ENCODE data around the gene PLCD4.

PLCD4 gene

DNA sequence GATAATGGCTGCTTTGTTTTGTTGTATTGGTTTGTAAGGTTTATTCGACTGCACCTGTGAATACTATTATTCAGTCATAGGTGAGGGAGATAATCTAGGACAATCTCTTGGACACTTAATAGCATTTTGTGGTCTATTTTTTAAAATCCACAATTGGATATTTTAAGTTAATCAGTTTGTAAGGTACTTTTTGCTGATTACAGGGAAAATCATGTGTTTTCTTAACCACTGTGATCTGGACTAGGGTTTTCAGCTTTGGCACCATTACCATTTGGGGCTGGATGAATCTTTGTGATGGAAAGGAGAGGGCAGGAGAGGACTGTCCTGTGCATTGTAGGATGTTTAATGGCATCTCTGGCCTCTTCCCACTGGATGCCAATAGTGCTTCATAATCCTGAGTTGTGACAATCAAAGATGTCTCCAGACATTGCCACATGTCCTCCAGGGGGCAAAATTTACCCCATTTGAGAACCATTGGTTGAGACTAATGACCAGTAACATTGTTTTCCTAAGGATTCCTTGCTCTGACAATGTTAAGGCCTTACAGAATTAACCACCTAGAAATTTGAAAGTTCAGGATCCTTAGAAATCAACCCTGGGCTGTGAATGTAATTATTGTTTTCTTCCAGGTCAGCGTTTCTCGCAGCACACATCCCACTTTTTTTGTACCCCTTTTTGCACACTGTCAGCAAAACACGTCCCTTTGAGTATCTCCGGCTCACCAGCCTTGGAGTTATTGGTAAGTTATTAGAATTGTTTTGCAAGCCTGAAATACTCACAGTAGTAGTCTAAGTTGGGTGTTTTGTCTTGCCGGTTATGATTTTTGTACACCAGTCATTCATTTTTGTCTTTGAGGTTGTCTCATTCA is 23.5 kb upstream of the PLCD4 start:
- Mint-ChIP-seq H3K4me3 (no peak overlapping the region), H3K9me3 (no peaks in the 10 kb centered on the region), H3K27ac (no peak overlapping the region), H3K27me3 (no peaks in the 10 kb centered on the region), H3K36me3 (peaks cover 43% of the 10 kb centered on the region), H3K4me1 (no peaks in the 10 kb centered on the region)
- ATAC-seq = no peak

DNA sequence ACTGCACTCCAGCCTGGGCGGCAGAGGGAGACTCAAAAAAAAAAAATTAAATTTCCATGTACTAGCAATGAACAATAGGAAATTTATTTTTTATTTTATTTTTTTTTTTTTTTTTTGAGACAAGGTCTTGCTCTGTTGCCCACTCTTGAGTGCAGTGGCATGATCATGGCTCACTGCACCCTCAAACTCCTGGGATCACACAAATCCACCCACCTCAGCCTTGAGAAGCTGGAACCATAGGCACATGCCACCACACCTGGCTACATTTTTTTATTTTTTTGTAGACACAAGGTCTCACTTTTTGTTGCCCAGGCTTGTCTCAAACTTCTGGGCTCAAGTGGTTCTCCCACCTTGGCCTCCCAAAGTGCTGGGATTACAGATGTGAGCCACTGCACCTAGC is 22.2 kb upstream of the PLCD4 start:
- H3K36me3 Mint-ChIP-seq = peaks cover 53% of the 10 kb centered on the region
- no peaks in the 10 kb centered on the region for H3K27me3 Mint-ChIP-seq
- no peak overlapping the region for H3K27ac Mint-ChIP-seq
- H3K9me3 Mint-ChIP-seq = no peaks in the 10 kb centered on the region
- H3K4me3 Mint-ChIP-seq = no peak overlapping the region
- no peaks in the 10 kb centered on the region for H3K4me1 Mint-ChIP-seq
- ATAC-seq = no peak

- H3K4me3 Mint-ChIP-seq = no peak overlapping the region
- H3K36me3 Mint-ChIP-seq = no peaks in the 10 kb centered on the region
- ATAC-seq = no peak
- no peak overlapping the region for H3K27ac Mint-ChIP-seq
- no peaks in the 10 kb centered on the region for H3K9me3 Mint-ChIP-seq
- peaks cover 2% of the 10 kb centered on the region for H3K4me1 Mint-ChIP-seq
- H3K27me3 Mint-ChIP-seq = peaks cover 28% of the 10 kb centered on the region
These were observed 2.3 kb upstream of the PLCD4 start for GRCh38 chr2:218605432-218605831.

GRCh38 chr2:218615868-218616315 is 8.2 kb downstream of the PLCD4 start:
- Mint-ChIP-seq H3K27ac (no peak overlapping the region), H3K4me3 (no peak overlapping the region), H3K27me3 (no peaks in the 10 kb centered on the region), H3K36me3 (no peaks in the 10 kb centered on the region), H3K9me3 (no peaks in the 10 kb centered on the region), H3K4me1 (no peaks in the 10 kb centered on the region)
- ATAC-seq = no peak

GRCh38 chr2:218618102-218618860 is 10.6 kb downstream of the PLCD4 start:
- H3K4me1 Mint-ChIP-seq = peaks cover 7% of the 10 kb centered on the region
- H3K27ac Mint-ChIP-seq = no peak overlapping the region
- no peaks in the 10 kb centered on the region for H3K27me3 Mint-ChIP-seq
- ATAC-seq = no peak
- H3K4me3 Mint-ChIP-seq = no peak overlapping the region
- no peaks in the 10 kb centered on the region for H3K36me3 Mint-ChIP-seq
- H3K9me3 Mint-ChIP-seq = no peaks in the 10 kb centered on the region

- no peak for ATAC-seq
- Mint-ChIP-seq H3K9me3 (no peaks in the 10 kb centered on the region), H3K36me3 (no peaks in the 10 kb centered on the region), H3K4me3 (no peak overlapping the region), H3K27me3 (no peaks in the 10 kb centered on the region), H3K27ac (no peak overlapping the region), H3K4me1 (peaks cover 8% of the 10 kb centered on the region)
These were observed 13.3 kb downstream of the PLCD4 start for GRCh38 chr2:218621007-218621406.

GRCh38 chr2:218622606-218623365 is 15.1 kb downstream of the PLCD4 start:
- Mint-ChIP-seq H3K27me3 (no peaks in the 10 kb centered on the region), H3K4me1 (peaks cover 8% of the 10 kb centered on the region), H3K4me3 (no peak overlapping the region), H3K9me3 (no peaks in the 10 kb centered on the region), H3K27ac (no peak overlapping the region), H3K36me3 (no peaks in the 10 kb centered on the region)
- ATAC-seq = no peak

DNA sequence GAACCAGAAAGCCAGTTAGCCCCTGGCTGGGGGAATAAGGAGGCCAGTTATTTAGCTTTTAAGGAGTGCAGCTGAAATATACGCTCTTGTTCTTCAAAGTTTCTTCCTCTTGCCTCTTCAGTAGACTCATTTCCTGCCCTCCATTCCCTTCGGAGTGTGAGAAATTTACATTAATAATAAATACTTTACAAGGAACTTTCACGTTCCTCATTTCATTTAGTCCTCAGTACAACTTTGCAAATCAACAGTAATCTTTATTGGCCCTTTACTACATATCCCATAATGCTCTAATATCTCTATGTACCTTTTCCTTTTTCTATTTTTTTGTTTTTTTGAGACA is 15.6 kb downstream of the PLCD4 start:
- Mint-ChIP-seq H3K27ac (no peak overlapping the region), H3K27me3 (no peaks in the 10 kb centered on the region), H3K4me3 (no peak overlapping the region), H3K36me3 (no peaks in the 10 kb centered on the region), H3K9me3 (no peaks in the 10 kb centered on the region), H3K4me1 (peaks cover 8% of the 10 kb centered on the region)
- ATAC-seq = no peak

DNA sequence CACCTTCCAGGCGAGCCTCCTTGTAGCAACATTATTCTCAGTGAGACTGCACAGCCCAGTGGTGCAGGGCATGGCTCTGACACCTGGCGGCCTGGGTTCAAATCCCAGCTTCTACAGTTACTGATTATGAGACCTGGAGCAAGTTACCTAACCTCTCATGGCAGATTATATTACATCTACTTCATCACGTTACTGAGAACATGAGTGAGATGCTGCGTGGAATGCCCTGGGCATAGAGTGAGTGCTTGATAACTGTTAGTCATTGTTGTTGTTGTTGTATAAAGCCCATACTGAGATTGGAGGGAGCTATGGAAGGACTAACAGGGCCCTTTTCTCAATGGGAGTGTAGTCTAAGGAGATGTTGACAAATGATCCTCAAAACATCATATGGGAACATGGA is 18.7 kb downstream of the PLCD4 start:
- H3K27ac Mint-ChIP-seq = no peak overlapping the region
- no peaks in the 10 kb centered on the region for H3K9me3 Mint-ChIP-seq
- no peak overlapping the region for H3K4me3 Mint-ChIP-seq
- no peak for ATAC-seq
- no peaks in the 10 kb centered on the region for H3K27me3 Mint-ChIP-seq
- no peaks in the 10 kb centered on the region for H3K36me3 Mint-ChIP-seq
- peaks cover 8% of the 10 kb centered on the region for H3K4me1 Mint-ChIP-seq

DNA sequence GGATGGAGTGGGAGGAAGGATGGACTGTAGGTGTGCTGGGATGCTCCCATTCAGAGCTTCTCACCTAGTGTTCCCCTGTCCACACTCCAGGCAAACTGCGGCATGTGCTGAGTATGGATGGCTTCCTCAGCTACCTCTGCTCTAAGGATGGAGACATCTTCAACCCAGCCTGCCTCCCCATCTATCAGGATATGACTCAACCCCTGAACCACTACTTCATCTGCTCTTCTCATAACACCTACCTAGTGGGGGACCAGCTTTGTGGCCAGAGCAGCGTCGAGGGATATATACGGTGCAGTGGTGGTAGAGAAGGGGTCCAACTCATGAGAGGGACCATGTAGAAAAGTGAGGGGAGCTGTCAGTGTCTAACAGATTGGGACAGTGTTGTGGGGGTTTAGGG is 20.2 kb downstream of the PLCD4 start:
- peaks cover 5% of the 10 kb centered on the region for H3K4me1 Mint-ChIP-seq
- no peaks in the 10 kb centered on the region for H3K9me3 Mint-ChIP-seq
- no peak overlapping the region for H3K27ac Mint-ChIP-seq
- peaks cover 5% of the 10 kb centered on the region for H3K36me3 Mint-ChIP-seq
- H3K27me3 Mint-ChIP-seq = no peaks in the 10 kb centered on the region
- no peak for ATAC-seq
- H3K4me3 Mint-ChIP-seq = no peak overlapping the region

GRCh38 chr2:218631837-218632236 is 24.1 kb downstream of the PLCD4 start:
- H3K4me1 Mint-ChIP-seq = no peaks in the 10 kb centered on the region
- no peak for ATAC-seq
- no peak overlapping the region for H3K27ac Mint-ChIP-seq
- no peak overlapping the region for H3K4me3 Mint-ChIP-seq
- H3K9me3 Mint-ChIP-seq = no peaks in the 10 kb centered on the region
- no peaks in the 10 kb centered on the region for H3K27me3 Mint-ChIP-seq
- H3K36me3 Mint-ChIP-seq = peaks cover 23% of the 10 kb centered on the region

- no peak overlapping the region for H3K4me3 Mint-ChIP-seq
- no peaks in the 10 kb centered on the region for H3K4me1 Mint-ChIP-seq
- H3K27ac Mint-ChIP-seq = no peak overlapping the region
- no peaks in the 10 kb centered on the region for H3K9me3 Mint-ChIP-seq
- ATAC-seq = no peak
- H3K36me3 Mint-ChIP-seq = peaks cover 50% of the 10 kb centered on the region
- no peaks in the 10 kb centered on the region for H3K27me3 Mint-ChIP-seq
These were observed 28.0 kb downstream of the PLCD4 start for GRCh38 chr2:218635719-218636118.

- no peaks in the 10 kb centered on the region for H3K4me1 Mint-ChIP-seq
- no peak overlapping the region for H3K27ac Mint-ChIP-seq
- peaks cover 60% of the 10 kb centered on the region for H3K36me3 Mint-ChIP-seq
- no peaks in the 10 kb centered on the region for H3K9me3 Mint-ChIP-seq
- H3K27me3 Mint-ChIP-seq = no peaks in the 10 kb centered on the region
- H3K4me3 Mint-ChIP-seq = no peak overlapping the region
- ATAC-seq = no peak
These were observed 30.7 kb downstream of the PLCD4 start for GRCh38 chr2:218638372-218638771.

GRCh38 chr2:218642121-218642656 is 34.5 kb downstream of the PLCD4 start:
- H3K36me3 Mint-ChIP-seq = peaks cover 56% of the 10 kb centered on the region
- H3K4me1 Mint-ChIP-seq = no peaks in the 10 kb centered on the region
- no peak for ATAC-seq
- no peaks in the 10 kb centered on the region for H3K27me3 Mint-ChIP-seq
- no peaks in the 10 kb centered on the region for H3K9me3 Mint-ChIP-seq
- H3K4me3 Mint-ChIP-seq = no peak overlapping the region
- no peak overlapping the region for H3K27ac Mint-ChIP-seq

DNA sequence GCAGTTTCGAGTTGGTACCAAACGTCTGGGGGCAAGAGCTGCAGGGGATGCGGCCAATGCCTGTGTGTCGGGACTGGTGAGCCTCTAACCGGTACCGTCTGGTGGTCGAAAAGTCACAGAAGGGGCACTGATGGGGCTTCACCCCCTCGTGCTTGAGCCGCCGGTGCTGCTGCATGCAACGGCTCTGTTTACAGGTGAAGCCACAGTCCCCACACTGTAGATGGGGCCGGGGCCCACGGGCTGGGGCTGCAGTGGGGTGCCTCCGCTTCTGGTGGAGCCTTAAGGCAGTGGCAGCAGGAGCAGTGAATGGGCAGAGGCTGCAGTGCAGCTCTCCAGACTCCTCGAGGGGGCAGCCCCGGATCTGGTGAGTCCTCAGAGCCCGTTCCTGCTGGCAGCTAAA is 35.1 kb downstream of the PLCD4 start:
- Mint-ChIP-seq H3K27me3 (no peaks in the 10 kb centered on the region), H3K9me3 (no peaks in the 10 kb centered on the region), H3K36me3 (peaks cover 53% of the 10 kb centered on the region), H3K4me1 (no peaks in the 10 kb centered on the region), H3K27ac (no peak overlapping the region), H3K4me3 (no peak overlapping the region)
- no peak for ATAC-seq

All from stimulated activated memory B cell treated with anti-CD40 and anti-IgM and Interleukin-4, amounts not matched to agents 10 μg/mL and 1 μg/mL and 100 μg/mL, for 72 hours (primary cell).